Measurements from ENCODE around the gene NUDT13.

The NUDT13 gene

DNA sequence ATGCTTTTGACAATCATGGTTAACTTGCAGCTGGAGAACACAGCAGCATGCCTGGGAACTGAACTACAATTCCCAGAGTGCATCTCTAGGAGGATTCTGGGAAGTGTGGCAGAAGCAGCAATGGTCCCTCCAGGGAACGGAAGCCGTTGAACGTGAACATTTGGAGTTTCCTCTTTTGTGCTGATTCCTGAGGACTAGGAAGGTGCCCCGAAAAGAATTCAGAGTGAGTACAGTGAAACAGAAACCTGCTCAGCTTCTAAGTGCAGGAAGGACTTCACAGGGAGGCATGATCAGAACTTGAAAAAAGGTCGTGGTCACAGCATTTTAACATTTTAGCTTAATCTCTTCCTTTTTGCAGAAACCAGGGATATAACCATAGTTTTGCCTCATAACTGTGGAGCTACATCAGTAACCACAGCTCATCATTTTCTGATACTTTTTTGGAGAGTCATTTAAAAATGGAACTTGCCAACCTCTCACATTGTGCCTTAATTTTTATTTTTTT, at the start of gene NUDT13:
Gene NUDT13, plus strand, starts transcription at position 111 of the 505 bp plus-strand sequence. CDS start 3,911 bp downstream, outside the sequence.
- DNase-seq = no peak

DNA sequence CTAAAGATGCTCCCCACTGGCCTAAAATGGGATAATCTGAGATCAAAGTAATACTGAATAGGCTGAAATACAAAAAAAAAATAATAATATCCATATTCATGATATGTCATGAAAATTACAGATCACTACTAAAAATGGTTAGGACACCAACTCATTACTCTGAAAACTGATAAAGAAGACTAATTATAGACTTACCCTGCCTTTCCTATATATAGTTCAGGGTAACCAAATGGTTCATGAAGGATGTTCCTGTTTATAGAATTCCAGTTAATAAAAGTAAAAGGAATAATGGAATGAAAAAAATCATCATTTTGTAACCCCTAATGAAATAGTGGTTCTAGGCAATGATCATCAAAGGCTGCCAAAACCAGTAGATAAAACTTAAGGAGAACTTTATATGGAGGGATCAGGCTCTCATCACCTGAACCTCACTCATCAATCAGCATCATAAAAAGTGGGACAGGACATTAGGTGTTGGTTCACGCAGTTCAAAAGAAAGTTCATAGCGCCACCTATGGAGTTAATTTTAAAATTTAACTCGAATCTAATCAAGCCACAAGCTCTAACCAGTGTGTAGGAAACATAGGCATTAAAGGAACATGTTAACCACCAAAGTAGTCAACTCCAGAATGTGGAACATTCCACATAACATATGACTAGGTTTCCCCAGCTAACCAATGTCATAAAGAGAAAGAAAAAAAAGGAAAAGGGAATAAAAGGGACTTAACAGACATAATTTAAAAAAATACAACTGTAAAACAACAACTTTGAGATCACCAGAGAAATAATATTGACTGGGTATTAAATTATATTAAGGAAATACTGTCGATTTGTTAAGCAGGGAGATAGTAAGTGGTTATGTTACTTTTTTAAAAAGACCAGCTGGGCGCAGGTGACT, 49.3 kb upstream of the NUDT13 start:
- DNase-seq = no peak

DNA sequence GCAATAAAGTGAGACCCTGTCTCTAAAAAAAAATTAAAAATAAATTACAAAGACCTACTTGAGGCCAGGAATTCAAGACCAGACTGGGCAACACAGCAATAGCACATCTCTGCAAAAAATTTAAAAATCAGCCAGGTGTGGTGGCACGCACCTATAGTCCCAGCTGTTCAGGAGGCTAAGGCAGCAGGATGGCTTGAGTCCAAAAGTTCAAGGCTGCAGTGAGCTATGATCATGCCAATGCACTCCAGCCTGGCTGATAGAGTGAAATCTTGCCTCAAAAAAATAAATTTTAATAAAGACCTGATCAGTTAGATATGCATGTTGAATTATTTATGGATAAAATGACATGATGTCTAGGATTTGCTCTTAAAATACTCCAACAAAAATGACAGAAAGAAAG, 48.5 kb upstream of the NUDT13 start:
- no peak for DNase-seq

DNA sequence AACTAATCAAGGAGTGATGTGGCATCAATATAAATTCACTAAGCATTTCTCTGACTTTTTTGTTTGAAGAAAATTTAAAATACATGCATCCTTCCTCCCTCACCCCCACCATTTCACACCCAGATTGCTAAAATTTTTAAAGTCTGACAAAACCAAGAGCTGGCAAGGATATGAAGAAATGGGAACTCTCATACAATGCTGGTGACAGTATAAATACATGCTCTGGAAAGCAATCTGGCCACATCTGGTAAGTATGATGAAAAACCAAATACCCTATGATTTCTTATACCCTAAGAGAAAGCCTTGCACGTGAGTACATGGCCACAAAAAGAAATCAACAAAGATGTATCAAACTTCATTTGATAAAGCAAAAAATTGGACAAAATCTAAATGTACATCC, 44.8 kb upstream of the NUDT13 start:
- DNase-seq = no peak

DNA sequence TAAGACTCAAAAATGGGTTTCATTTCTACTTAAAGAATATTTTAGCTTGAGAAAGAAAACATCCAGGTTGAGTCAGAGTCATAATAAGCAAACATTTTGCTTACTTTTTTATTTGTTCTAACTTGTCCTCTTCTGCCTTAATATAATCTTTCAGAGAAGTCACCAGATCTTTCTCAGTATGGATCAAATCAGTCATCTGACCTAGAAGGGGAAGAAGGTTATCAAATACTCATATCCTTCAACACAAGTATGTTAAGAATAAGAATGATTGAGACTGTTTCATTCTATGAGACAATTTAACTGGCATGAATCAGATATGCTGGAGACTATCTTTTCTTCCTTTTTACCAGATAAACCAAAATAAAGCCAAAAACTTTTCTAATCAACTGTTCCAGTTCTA, 36.6 kb upstream of the NUDT13 start:
- DNase-seq = no peak

DNA sequence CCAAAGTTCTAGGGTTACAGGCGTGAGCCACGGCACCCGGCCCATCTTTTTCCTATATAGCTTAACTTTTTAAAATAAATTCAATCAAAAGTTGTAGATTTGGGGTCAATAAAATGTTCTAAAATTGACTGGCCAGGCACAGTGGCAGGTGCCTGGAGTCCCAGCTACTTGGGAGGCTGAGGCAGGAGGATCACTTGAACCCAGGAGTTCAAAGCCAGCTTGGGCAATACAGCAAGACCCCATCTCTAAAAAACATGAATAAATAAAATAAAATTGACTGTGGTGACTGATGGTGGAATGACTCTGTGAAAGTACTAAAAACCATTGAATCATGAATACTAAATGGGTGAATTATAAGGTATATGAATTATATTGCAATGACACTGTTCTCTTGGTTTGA, 34.4 kb upstream of the NUDT13 start:
- no peak for DNase-seq

DNA sequence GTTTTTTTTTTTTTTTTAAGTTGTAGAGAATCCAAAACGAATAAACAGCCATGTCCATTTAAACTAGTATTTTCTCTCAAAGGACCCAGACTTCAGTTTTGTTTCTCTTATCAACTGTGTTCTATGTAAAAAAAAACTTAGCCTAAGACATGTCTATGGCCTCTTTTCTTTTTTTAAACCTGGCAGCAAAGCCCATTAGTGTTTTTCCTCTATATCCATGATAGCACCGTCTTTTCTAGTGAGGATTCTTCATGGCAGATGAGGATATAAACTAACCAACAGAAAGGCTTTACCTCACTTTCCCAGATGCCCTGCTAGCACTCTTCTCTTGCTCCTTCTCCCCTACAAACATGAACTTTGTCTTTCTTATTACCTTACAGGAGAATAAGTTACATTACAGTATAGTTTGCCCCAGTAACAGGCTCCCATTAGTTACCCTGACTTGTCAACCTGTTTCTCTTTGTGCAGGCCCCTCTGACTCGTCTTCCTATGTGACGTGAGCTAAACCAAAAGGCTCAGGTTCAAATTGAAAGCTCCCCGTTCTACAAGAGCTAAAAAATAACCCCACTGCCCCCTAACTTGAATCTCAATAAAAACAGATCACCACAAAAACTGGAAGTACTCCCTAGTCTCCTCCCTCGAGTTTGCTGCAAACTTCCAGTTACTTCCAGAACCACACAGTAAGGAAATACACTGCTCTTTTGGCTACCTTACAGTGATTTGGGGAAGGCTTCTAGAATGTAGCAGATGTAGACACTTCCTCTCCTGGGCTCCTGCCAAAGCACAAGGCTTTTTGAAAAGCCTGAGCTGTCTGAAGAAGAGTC, 33.7 kb upstream of the NUDT13 start:
- no peak for DNase-seq

DNA sequence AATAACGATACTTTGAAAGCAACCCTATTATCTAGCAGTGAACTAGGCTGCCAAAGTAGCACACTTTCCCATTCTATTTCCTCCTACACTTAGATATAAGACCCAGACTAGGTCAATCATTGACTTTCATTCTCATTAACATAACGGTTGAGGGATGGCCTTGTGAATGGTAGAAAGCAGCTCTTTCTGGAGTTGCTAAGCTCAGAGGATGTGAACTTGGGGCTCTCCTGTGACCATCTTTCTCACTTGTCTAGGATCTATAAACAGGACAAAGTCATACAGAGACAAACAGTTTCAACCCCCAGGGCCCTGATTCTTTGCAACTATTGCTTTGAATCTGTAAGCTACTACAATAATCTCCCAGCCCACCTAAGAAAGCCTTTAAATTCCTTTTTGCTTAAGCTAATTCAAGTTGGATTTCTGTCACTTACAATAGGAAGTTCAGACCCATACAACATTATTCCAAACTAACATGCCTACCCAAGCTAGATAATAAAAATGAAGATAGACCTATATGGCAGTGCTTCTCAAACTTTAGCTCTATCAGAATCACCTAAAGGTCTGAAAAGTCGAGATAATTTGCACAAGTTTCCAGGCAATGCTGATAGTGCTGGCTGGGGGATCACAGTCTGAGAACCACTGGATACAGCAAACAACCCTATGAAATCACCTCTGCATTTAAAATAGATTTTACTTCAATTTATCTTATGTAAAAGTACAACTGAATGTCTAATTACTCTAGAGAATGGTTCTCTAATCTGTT, 30.3 kb upstream of the NUDT13 start:
- DNase-seq = no peak

DNA sequence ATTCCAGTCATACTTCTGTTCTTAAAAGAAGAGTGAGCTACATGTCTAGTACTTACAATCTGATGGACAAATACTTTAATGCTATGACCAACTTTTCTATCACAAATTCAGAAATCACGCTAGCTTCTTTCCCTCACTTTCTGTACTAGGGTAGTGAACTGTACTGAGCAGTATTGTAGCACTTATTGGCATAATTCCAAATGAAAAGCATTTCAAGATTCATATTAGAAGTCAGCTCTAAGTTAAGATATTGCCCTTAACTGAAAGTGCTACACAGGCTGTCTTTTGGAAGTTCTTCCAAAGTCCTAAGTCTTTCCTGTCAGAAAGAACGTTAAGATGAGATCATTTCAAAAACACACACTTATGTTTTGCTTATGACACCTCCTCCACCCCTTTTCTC, 27.0 kb upstream of the NUDT13 start:
- DNase-seq = no peak

DNA sequence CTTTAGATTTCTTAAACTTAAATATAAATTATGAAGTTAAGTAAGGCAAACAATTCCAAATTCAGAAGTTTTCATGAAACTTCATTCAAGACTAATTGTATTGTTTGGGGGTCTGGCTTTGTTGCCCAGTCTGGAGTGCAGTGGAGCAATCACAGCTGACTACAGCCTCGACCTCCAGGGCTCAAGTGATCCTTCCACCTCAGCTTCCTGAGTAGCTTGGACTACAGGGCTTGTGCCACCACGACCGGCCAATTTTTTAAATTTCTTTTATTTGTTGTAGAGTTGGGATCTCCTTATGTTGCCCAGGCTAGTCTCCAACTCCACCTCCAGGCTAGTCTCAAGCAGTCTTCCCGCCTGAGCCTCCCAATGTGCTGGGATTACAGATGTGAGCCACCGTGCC, 26.0 kb upstream of the NUDT13 start:
- DNase-seq = no peak

DNA sequence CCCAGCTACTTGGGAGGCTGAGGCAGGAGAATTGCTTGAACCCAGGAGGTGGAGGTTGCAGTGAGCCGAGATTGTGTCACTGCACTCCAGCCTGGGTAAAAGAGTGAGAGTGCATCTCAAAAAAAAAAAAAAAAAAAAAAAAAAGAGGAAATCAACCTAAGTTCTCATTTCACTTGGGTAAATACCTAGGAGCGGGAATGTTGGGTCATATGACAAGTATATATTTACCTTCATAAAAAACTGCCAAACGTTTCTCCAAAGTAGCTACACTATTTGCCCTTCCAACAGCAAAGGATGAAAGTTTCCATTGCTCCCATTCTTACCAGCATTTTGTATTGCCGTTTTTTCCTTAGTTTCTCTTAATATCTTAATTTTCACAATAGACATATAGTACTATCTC, 23.4 kb upstream of the NUDT13 start:
- no peak for DNase-seq

DNA sequence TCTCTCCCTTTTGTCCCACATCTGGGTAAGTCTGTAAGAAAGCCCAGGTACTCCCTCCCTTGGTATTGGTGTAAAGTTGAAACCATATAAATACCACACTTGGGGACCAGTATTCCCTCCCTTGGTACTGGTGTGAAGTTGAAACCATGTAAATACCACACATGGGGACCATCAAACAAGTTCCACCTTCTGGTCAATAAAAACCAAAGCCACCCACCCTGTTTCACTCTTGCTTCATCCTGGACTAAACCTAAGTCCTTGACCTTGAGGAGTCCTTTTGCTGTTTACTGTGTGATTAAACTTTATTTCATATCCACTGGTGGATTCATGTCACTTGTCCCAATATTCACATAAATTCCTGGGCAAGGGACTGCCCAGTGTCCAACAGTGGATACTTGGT, 22.0 kb upstream of the NUDT13 start:
- no peak for DNase-seq

DNA sequence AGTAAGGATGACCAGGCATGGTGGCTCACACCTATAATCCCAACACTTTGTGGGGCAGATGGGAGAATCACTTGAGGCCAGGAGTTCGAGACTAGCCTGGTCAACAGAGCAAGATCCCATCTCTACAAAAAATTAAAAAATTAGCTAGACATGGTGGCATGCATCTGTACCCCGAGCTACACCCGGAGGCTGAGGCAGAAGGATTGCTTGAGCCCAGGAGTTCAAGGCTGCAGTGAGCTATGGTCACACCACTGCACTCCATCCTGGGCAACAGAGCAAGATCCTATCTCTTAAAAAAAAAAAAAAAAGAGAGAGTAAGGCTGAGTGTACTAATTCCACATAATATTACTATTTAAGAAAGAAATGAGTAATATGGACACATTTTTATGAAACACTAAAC, 17.4 kb upstream of the NUDT13 start:
- DNase-seq = no peak

DNA sequence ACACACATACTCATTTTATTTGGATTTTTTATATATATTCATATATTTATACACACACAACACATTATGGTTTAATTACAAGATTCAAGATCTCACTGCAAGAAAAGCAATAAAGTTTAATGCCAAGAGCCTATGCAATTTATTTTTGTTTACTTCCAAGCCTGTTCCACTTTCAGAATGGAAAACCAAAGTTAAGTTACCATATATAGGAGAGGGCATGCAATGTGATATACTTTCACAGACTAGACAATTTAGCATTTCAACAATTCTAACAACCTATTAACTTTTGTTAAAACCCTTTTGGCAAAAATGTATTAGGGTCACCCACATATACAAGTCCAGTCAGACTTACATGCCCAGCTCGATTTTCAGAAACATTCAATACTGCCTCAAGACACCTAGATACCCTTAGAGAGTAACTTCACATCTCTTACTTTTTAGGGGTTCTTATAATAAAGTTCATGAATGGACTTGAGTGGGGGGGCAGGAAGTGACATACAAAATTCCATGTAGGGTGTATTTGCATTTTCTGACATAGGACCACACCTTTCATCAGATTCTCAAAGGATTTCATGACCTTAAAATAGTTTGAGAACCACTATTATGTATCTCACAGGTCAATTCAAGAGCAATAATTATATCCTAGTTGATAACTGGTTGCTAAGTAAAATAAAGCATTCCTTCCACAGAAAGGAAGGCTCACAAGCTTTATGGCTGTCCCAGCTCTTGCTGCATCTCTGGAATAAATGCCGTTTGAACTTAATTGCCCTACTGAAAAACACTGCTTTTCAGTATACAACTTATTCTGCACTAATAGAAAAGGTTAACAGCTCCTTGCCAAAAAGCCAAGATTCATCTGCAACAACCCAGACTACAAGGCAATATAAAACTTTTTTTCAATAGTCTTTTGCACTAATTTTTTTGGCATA, 16.1 kb upstream of the NUDT13 start:
- no peak for DNase-seq

DNA sequence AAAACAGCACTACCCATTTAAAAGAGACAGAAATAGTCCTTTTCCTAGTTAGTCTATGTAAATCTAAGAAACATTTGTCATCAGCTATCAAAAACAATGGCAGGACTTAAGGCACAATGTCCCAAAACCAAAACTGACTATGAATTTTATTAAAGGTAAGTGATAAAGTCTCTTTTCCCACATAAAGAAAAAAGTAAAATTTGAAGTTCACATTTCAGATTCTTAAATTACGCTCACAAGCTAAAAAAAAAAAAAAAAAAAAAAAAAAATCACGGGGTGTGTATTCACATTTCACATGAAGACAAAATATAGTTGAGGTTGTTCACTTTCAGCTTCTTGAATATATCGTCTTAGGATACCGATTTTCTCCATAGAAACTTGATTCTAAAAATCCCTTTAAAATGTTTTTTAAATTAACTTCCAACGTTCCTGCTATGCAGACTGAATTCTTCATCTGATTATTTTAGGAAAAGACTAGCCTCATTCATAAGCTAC, 15.2 kb upstream of the NUDT13 start:
- DNase-seq = no peak

DNA sequence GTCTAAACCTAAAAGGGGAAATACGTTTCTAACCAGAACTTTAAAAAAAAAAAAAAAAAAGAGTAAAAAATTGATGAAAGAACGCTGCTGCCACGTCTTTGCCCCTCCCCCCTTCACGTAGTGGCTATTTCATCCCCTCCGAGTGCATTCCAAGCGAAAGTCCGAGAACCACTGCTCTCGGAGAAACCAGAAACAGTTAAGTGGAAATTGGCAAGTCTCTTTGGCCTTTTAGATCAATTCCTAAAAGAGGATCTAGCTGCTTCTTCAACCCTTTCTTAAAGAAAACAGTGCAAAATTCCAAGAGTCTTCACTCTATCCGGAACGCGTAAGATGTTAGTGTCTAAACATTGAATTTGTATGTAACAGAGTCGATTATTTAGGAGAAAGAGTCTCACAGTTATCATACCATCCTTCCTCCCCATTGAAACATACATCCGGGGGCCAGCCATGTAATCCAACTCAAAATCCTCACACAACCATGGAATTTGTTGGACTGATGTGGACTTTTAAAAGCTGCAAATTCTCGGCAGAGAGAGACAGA, 14.7 kb upstream of the NUDT13 start:
- DNase-seq = no peak

DNA sequence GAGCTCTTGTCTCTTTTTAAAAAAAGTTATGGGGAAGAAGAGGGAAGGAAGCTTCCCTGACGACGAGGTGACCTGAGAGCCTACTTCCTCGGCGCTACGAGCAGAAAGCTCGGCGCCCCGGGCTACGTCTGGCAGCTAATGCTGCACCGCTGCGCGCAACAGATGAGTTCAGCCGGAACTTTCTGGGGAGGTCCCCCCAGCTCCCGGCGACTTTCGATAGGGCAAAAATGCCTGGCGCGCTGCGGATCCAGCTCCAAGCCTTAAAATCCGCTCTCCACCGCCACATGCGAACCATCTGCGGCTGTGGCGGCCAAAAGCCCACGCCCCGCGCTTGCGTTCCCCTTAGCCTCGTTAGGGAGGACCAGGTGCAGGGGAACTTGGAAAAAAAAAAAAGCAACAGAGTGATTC, 14.2 kb upstream of the NUDT13 start:
- DNase-seq = no peak

DNA sequence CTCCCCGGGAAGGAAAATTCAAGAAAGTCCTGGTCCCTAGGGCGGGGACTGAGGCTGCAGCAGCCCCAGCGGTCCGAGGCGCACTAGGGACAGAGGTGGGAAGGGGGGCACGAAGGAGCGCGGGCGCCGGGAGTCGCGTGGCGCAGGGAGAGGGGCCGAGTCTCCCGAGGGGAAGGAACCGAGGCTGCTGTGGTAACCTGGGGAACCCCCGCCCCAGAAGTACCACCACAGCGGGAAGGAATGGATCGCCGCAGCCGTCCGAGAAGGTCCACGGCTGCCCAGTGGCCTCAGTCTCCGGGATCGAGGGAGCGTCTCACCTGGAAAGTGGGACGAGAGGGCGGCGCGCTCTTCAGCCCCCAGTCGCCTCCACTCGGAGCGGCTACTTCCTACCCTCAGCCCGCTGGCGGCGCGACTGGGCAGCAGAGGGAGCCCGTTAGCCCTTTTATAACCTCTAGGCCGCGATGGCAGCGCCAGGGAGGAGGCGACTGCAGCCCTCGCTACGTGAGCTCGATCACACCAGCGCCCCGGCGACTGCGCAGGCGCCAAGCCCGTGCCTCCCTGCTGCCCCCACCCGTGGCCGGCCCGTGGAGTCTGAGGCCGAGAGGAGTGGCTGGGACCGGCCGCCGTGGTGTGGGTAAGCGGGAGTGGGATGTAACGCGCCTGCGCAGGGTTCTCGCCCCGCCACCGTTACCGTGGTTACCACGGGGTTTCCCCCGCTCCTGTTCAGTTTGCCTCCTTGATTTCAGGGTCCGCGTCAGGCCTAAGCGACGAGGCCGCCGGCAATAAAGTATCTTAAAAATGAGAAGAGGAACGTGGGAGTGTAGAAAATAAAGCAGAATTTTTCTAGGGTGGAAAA, 13.6 kb upstream of the NUDT13 start, which contains the start of gene P4HA1:
Gene P4HA1, minus strand, starts transcription at position 418 of the 856 bp plus-strand sequence. CDS start 21,983 bp downstream, outside the sequence.
- peak; percentile 68 for DNase-seq

DNA sequence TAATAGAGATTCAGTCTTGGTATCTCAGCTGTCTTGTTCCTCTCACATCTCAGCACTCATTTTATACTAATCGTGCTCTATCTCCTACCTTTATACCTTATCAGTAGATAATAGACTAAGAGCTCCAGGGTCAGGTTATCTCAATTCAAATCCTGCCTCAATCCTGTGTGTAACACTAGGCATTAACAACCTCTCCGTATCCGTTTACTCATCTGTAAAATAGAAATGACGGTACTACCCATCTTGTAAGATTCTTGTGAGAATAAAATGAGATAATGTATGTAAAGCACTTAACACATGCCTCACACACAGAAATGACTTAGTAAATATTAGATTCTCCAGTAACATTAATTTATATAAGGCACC, 13.0 kb upstream of the NUDT13 start:
- no peak for DNase-seq

DNA sequence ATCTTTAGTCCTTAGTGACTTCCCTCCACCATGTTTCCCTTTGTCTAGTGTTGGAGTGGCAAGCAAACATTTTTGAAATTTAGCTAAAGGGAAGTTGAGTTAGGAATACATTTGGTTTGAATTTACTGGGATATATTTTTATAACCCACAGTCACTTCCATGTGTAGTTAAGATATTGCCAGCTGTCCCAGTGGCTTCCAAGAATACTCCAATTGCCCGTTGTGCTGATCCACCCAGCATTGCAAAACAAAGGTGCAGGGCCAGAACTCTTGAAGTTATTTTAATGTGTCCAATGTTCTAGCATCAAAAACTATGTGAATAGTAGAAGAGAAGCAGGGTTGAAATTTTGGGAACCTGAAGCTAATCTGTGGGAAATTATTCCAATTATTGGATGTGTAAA, 11.1 kb upstream of the NUDT13 start:
- DNase-seq = no peak

Measured in NCI-H2081 treated with DMSO at 0.1 percent for 48 hours (cell line).